H9 (cell line): ENCODE results near the gene CCDC85A. TPM values are rescaled to one million over a fixed set of nuclear protein-coding genes. Genes with fewer than 3 reads are reported as not detected.
A peak's percentile ranks its signal among the peaks of the same experiment; 100 is the strongest.

Source experiments
- DNase-seq: peaks from one replicate; pipeline ENCODE4 v3.0.0-alpha.2; 2017
- H2AFZ ChIP-seq: one replicate; pipeline ENCODE4 v1.6.1; 2013; ENCODE audit warnings: mild to moderate bottlenecking, low read length, control low read depth, moderate library complexity
- H2AK5ac ChIP-seq: 2 replicates; pipeline ENCODE4 v1.6.1; 2013; ENCODE audit warnings: low read length, control low read depth, mixed read lengths; ENCODE audit not compliant: insufficient read length
- H2BK120ac ChIP-seq: one replicate; pipeline ENCODE4 v1.6.1; 2013; ENCODE audit warnings: low read depth, mild to moderate bottlenecking, low read length, control low read depth, inconsistent platforms; ENCODE audit not compliant: poor library complexity, severe bottlenecking
- H2BK12ac ChIP-seq: 2 replicates; pipeline ENCODE4 v1.6.1; 2013; ENCODE audit warnings: low read length, control low read depth, mixed read lengths, low read depth; ENCODE audit not compliant: insufficient read length
- H2BK15ac ChIP-seq: 2 replicates; pipeline ENCODE4 v1.6.1; 2013; ENCODE audit warnings: low read depth, low read length, control low read depth
- H2BK20ac ChIP-seq: one replicate; pipeline ENCODE4 v1.6.1; 2013; ENCODE audit warnings: low read depth, mild to moderate bottlenecking, low read length, control low read depth, inconsistent platforms; ENCODE audit not compliant: poor library complexity, severe bottlenecking
- H2BK5ac ChIP-seq: 2 replicates; pipeline ENCODE4 v1.6.1; 2013; ENCODE audit warnings: low read length, control low read depth, mixed read lengths; ENCODE audit not compliant: insufficient read length
- H3K14ac ChIP-seq: 2 replicates; pipeline ENCODE4 v1.6.1; 2013; ENCODE audit warnings: low read length, control low read depth; ENCODE audit not compliant: insufficient read depth
- H3K18ac ChIP-seq: 2 replicates; pipeline ENCODE4 v1.6.1; 2013; ENCODE audit warnings: low read depth, mild to moderate bottlenecking, mixed read lengths, low read length, control low read depth; ENCODE audit not compliant: insufficient read length
- H3K23ac ChIP-seq: 2 replicates; pipeline ENCODE4 v1.6.1; 2013; ENCODE audit warnings: low read length, control low read depth, mixed read lengths, low read depth; ENCODE audit not compliant: insufficient read length
- H3K23me2 ChIP-seq: 2 replicates; pipeline ENCODE4 v1.6.1; 2013; ENCODE audit warnings: low read depth, mild to moderate bottlenecking, mixed read lengths, low read length, control low read depth; ENCODE audit not compliant: insufficient read length, poor library complexity, severe bottlenecking
- H3K27ac ChIP-seq: 2 replicates; pipeline ENCODE4 v1.5.1; 2013; ENCODE audit warnings: low read length, control low read depth, mixed read lengths, low read depth; ENCODE audit not compliant: insufficient read length
- H3K27me3 ChIP-seq: 2 replicates; pipeline ENCODE4 v1.6.1; 2013; ENCODE audit warnings: low read length, control low read depth, inconsistent platforms; ENCODE audit not compliant: insufficient read depth
- H3K4ac ChIP-seq: 2 replicates; pipeline ENCODE4 v1.6.1; 2013; ENCODE audit warnings: low read depth, mild to moderate bottlenecking, control low read depth, inconsistent platforms, low read length, moderate library complexity
- H3K4me1 ChIP-seq: 2 replicates; pipeline ENCODE4 v1.6.1; 2013; ENCODE audit warnings: low read length, control low read depth, inconsistent platforms; ENCODE audit not compliant: insufficient read depth
- H3K4me2 ChIP-seq: 2 replicates; pipeline ENCODE4 v1.6.1; 2013; ENCODE audit warnings: low read length, control low read depth, mixed read lengths; ENCODE audit not compliant: insufficient read length, insufficient read depth
- H3K56ac ChIP-seq: 2 replicates; pipeline ENCODE4 v1.6.1; 2013; ENCODE audit warnings: low read depth, mild to moderate bottlenecking, mixed read lengths, low read length, control low read depth; ENCODE audit not compliant: insufficient read length
- H3K79me1 ChIP-seq: 2 replicates; pipeline ENCODE4 v1.6.1; 2013; ENCODE audit warnings: low read depth, mild to moderate bottlenecking, moderate library complexity, low read length, control low read depth, inconsistent platforms; ENCODE audit not compliant: insufficient read depth, poor library complexity, severe bottlenecking
- H3K79me2 ChIP-seq: 2 replicates; pipeline ENCODE4 v1.6.1; 2013; ENCODE audit warnings: low read length, control low read depth, inconsistent platforms; ENCODE audit not compliant: insufficient read depth
- H3K9ac ChIP-seq: 2 replicates; pipeline ENCODE4 v1.6.1; 2013; ENCODE audit warnings: low read length, control low read depth, mixed read lengths; ENCODE audit not compliant: insufficient read length; ENCODE audit errors: extremely low read depth
- H3K9me3 ChIP-seq: one replicate; pipeline ENCODE4 v1.6.1; 2013; ENCODE audit warnings: low read depth, low read length, inconsistent platforms; ENCODE audit not compliant: control insufficient read depth
- H3T11ph ChIP-seq: one replicate; pipeline ENCODE4 v1.6.1; 2013; ENCODE audit warnings: mild to moderate bottlenecking, low read length, control low read depth, inconsistent platforms
- H4K20me1 ChIP-seq: one replicate; pipeline ENCODE4 v1.6.1; 2013; ENCODE audit not compliant: control insufficient read depth, insufficient read length, insufficient read depth
- H4K5ac ChIP-seq: 2 replicates; pipeline ENCODE4 v1.6.1; 2013; ENCODE audit warnings: low read depth, mild to moderate bottlenecking, mixed read lengths, low read length, control low read depth; ENCODE audit not compliant: insufficient read length
- H4K8ac ChIP-seq: replicated peaks from 2 replicates; pipeline ENCODE4 v1.6.1; 2013; ENCODE audit warnings: low read length, control low read depth, mixed read lengths, low read depth; ENCODE audit not compliant: insufficient read length
- H4K91ac ChIP-seq: 2 replicates; pipeline ENCODE4 v1.6.1; 2013; ENCODE audit warnings: low read depth, mild to moderate bottlenecking, moderate library complexity, mixed read lengths, low read length, control low read depth; ENCODE audit not compliant: insufficient read length
- H3K27ac Mint-ChIP-seq, 3 experiments: 2 replicates in 2 of 3; 3 replicates in 1 of 3; pipeline ENCODE4 v1.8.0; 2020 to 2021; ENCODE audit warnings: mixed read lengths in 3 of 3, mild to moderate bottlenecking in 1 of 3, moderate library complexity in 1 of 3
- H3K27me3 Mint-ChIP-seq: 2 replicates; pipeline ENCODE4 v1.8.0; 2021; ENCODE audit warnings: low read depth, mild to moderate bottlenecking, moderate library complexity, mixed read lengths
- H3K36me3 Mint-ChIP-seq, 3 experiments: 2 replicates in 2 of 3; 3 replicates in 1 of 3; pipeline ENCODE4 v1.8.0; 2020 to 2021; ENCODE audit warnings: low read depth in 3 of 3, mixed read lengths in 3 of 3; ENCODE audit not compliant: insufficient read depth in 1 of 3
- H3K4me1 Mint-ChIP-seq, 2 experiments: 2 replicates each; pipeline ENCODE4 v1.8.0; 2020; ENCODE audit warnings: mixed read lengths in 2 of 2
- H3K4me3 Mint-ChIP-seq, 2 experiments: 2 replicates in 1 of 2; 3 replicates in 1 of 2; pipeline ENCODE4 v1.8.0; 2020 to 2021; ENCODE audit warnings: mild to moderate bottlenecking in 2 of 2, mixed read lengths in 2 of 2, moderate library complexity in 1 of 2
- H3K9me3 Mint-ChIP-seq, 2 experiments: 2 replicates in 1 of 2; 3 replicates in 1 of 2; pipeline ENCODE4 v1.8.0; 2020; ENCODE audit warnings: mild to moderate bottlenecking in 2 of 2, mixed read lengths in 2 of 2, moderate library complexity in 1 of 2
- WGBS: extraction: QIAGEN DNeasy Blood & Tissue Kit; methylation state at CpG from one replicate; pipeline ENCODE4 v1.1.7; 2013; ENCODE audit warnings: missing lambda C conversion rate, low lambda C conversion rate, mixed read lengths; ENCODE audit not compliant: insufficient read length; ENCODE audit errors: extremely low coverage; 5-methylcytosine and 5-hydroxymethylcytosine counted together
- total RNA-seq: library from RNA; stranded (reverse); gene quantifications from 2 replicates; pipeline ENCODE4 v1.2.1, GENCODE V29; 2021
- TF ChIP-seq, protein P1 (sequence below): fragments of 200-600 bp; sonication (generic); conservative IDR thresholded peaks from 3 replicates; pipeline ENCODE4 v1.8.0; 2021; ENCODE audit warnings: antibody characterized with exemption, mild to moderate bottlenecking

CCDC85A gene
- total RNA-seq, 1 experiment from 2014 or later, result 0.17 TPM

DNA sequence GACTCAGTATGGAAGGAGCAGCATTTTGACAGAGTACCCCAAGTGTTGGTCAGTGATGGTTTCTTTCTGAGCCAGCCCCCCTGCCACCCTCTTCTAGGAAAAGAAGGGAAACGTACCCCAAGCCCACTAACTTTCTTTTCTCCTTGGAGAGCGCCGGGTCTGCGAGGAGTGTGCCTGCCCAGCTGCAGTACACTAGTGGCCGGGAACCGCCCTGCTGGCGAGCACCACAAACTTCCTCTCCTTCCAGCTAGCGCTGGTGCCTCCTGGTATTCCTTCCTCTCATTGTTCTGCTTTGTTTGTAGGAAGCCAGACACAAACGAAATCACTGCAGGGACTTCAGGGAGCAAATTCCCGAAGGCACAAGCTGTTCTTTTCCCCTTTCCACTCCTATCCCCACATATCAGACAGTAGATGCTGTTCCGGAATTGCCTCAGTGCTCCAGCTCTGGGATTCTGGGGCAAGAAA, 1.8 kb downstream of the CCDC85A start:
- H3T11ph ChIP-seq, result no peak overlapping the region
- no peak overlapping the region for H4K8ac ChIP-seq
- no peak overlapping the region for H3K18ac ChIP-seq
- no peak overlapping the region for H3K56ac ChIP-seq
- no peaks in the 10 kb centered on the region for H3K9me3 ChIP-seq
- Mint-ChIP-seq H3K9me3 (peaks cover 0 to 1% of the 10 kb centered on the region in 2 experiments; a peak in 2 of 5 replicates), H3K4me1 (peaks cover 23 to 27% of the 10 kb centered on the region in 2 experiments), H3K27me3 (peaks cover 97% of the 10 kb centered on the region), H3K36me3 (peaks cover 0 to under 1% (median 0%) of the 10 kb centered on the region in 3 experiments; a peak in 3 of 7 replicates), H3K4me3 (peak overlapping the region; percentile 56 to 88), H3K27ac (no peak overlapping the region)
- H3K9ac ChIP-seq, result no peak overlapping the region
- no peak overlapping the region for H2BK120ac ChIP-seq
- WGBS, result no CpG with 5 or more reads among the region's 11 CpGs
- H2BK5ac ChIP-seq, result no peak overlapping the region
- no peak overlapping the region for H4K5ac ChIP-seq
- no peak overlapping the region for H2BK15ac ChIP-seq
- H3K4ac ChIP-seq, result no peak overlapping the region
- H2AFZ ChIP-seq, result no peak overlapping the region
- H2BK20ac ChIP-seq, result no peak overlapping the region
- peaks cover 2% of the 10 kb centered on the region for H4K20me1 ChIP-seq
- no peak overlapping the region for H2AK5ac ChIP-seq
- H3K4me1 ChIP-seq, result no peaks in the 10 kb centered on the region
- no peak overlapping the region for H3K23ac ChIP-seq
- H2BK12ac ChIP-seq, result no peak overlapping the region
- H3K27ac ChIP-seq, result no peak overlapping the region
- no peaks in the 10 kb centered on the region for H3K79me2 ChIP-seq
- H4K91ac ChIP-seq, result no peak overlapping the region
- DNase-seq, result peak; percentile 69
- H3K14ac ChIP-seq, result no peak overlapping the region
- TF ChIP-seq, protein P1, sequence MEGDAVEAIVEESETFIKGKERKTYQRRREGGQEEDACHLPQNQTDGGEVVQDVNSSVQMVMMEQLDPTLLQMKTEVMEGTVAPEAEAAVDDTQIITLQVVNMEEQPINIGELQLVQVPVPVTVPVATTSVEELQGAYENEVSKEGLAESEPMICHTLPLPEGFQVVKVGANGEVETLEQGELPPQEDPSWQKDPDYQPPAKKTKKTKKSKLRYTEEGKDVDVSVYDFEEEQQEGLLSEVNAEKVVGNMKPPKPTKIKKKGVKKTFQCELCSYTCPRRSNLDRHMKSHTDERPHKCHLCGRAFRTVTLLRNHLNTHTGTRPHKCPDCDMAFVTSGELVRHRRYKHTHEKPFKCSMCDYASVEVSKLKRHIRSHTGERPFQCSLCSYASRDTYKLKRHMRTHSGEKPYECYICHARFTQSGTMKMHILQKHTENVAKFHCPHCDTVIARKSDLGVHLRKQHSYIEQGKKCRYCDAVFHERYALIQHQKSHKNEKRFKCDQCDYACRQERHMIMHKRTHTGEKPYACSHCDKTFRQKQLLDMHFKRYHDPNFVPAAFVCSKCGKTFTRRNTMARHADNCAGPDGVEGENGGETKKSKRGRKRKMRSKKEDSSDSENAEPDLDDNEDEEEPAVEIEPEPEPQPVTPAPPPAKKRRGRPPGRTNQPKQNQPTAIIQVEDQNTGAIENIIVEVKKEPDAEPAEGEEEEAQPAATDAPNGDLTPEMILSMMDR, result peak; percentile 52; the same call in 2 of the 3 replicates
- peaks cover 48% of the 10 kb centered on the region for H3K27me3 ChIP-seq
- H3K4me2 ChIP-seq, result peak overlapping the region; percentile 85
- peaks cover 18% of the 10 kb centered on the region for H3K23me2 ChIP-seq
- no peaks in the 10 kb centered on the region for H3K79me1 ChIP-seq
